GM12878 (cell line): Measurements from ENCODE around the gene CCL25. TPM values are rescaled to one million over a fixed set of nuclear protein-coding genes. Genes with fewer than 3 reads are reported as not detected.

Source experiments
- ATAC-seq: fragments of 200-7000 bp; cut with Tn5 transposase; 3 replicates; pipeline ENCODE4 v1.9.1; 2020; ENCODE audit warnings: mild to moderate bottlenecking, moderate library complexity
- BruUV-seq: library from RNA; stranded (reverse); fragments of 400-500 nt; replicated peaks from 2 replicates; lab custom pipeline; 2021; lab: Mats Ljungman, UMichigan
- CTCF ChIA-PET: fragments of 300-600 bp; sonication (Branson Sonifier 250); formaldehyde crosslinking; extraction: SDS; loops from one replicate; lab custom pipeline; 2021; ENCODE audit warnings: inconsistent platforms; lab: Yijun Ruan, JAX
- POLR2A ChIA-PET: fragments of 350-600 bp; formaldehyde crosslinking; extraction: SDS; loops from one replicate; lab custom pipeline; 2021; ENCODE audit warnings: inconsistent platforms; lab: Charles Lee
- RAD21 ChIA-PET: fragments of 300-600 bp; sonication (Branson Sonifier 250); formaldehyde crosslinking; loops from one replicate; lab custom pipeline; 2023; ENCODE audit warnings: antibody characterized with exemption; ENCODE audit not compliant: unreplicated experiment; lab: Charles Lee
- SMC1A ChIA-PET: fragments of 300-600 bp; sonication (Branson Sonifier 250); formaldehyde crosslinking; loops from one replicate; lab custom pipeline; 2023; ENCODE audit not compliant: unreplicated experiment, uncharacterized antibody; lab: Charles Lee
- DNase-seq: peaks from one replicate; pipeline ENCODE4 v3.0.0-alpha.2; 2011; ENCODE audit warnings: low read depth, low spot score
- FAIRE-seq: peaks from 3 replicates; lab custom pipeline; 2011; peaks lifted over from hg19 to GRCh38; lab: Jason Lieb, UNC
- H2AFZ ChIP-seq: 2 replicates; pipeline ENCODE4 v1.6.0; 2011; ENCODE audit warnings: low read depth, low read length, control low read depth; ENCODE audit not compliant: control insufficient read depth
- H3K27ac ChIP-seq: 2 replicates; pipeline ENCODE4 v1.5.1; 2011; ENCODE audit warnings: control low read depth; ENCODE audit not compliant: control insufficient read depth, insufficient read depth
- H3K27me3 ChIP-seq, 2 experiments: replicated peaks in 1 of 2; 2 replicates each; pipeline versions ENCODE4 v1.6.0 to v1.6.1; 2011; ENCODE audit warnings: low read length in 1 of 2; ENCODE audit not compliant: control insufficient read depth in 2 of 2, insufficient read depth in 2 of 2
- H3K36me3 ChIP-seq, 2 experiments: 2 replicates each; pipeline ENCODE4 v1.5.1; 2011; ENCODE audit warnings: low read length in 1 of 2; ENCODE audit not compliant: control insufficient read depth in 2 of 2, insufficient read depth in 2 of 2
- H3K4me1 ChIP-seq: 2 replicates; pipeline ENCODE4 v1.6.1; 2011; ENCODE audit warnings: mild to moderate bottlenecking, low read length, moderate library complexity, mixed read lengths; ENCODE audit not compliant: control insufficient read depth, insufficient read depth
- H3K4me2 ChIP-seq: 2 replicates; pipeline ENCODE4 v1.6.0; 2011; ENCODE audit warnings: control low read depth; ENCODE audit not compliant: control insufficient read depth, insufficient read depth
- H3K4me3 ChIP-seq: fragments of 200-600 bp; sonication (generic); 2 replicates; pipeline ENCODE4 v1.5.1; 2016
- H3K79me2 ChIP-seq: 2 replicates; pipeline ENCODE4 v1.6.0; 2011; ENCODE audit warnings: low read length; ENCODE audit not compliant: control insufficient read depth, insufficient read depth
- H3K9ac ChIP-seq: 2 replicates; pipeline ENCODE4 v1.8.0; 2011; ENCODE audit warnings: low read length, control low read depth, mixed read lengths; ENCODE audit not compliant: control insufficient read depth, insufficient read depth
- H3K9me3 ChIP-seq: replicated peaks from 3 replicates; pipeline ENCODE4 v1.5.1; 2011; ENCODE audit warnings: mild to moderate bottlenecking, low read length; ENCODE audit not compliant: control insufficient read depth, insufficient read depth
- H4K20me1 ChIP-seq: 2 replicates; pipeline ENCODE4 v1.6.0; 2011; ENCODE audit not compliant: control insufficient read depth, insufficient read depth
- BCLAF1 ChIP-seq: fragments of 450-650 bp; IDR thresholded peaks from 2 replicates; pipeline ENCODE4 v1.6.1; 2017; ENCODE audit warnings: antibody characterized with exemption, mild to moderate bottlenecking, moderate library complexity
- GABPA ChIP-seq: IDR thresholded peaks from 2 replicates; pipeline ENCODE4 v1.6.1; 2014; ENCODE audit warnings: antibody characterized with exemption, low read depth, mild to moderate bottlenecking, inconsistent platforms
- JUND ChIP-seq: IDR thresholded peaks from 2 replicates; pipeline ENCODE4 v1.6.1; 2012; ENCODE audit warnings: low read depth, mild to moderate bottlenecking, low read length, improper control_type of control experiment, moderate library complexity
- NFXL1 ChIP-seq: fragments of 450-650 bp; IDR thresholded peaks from 2 replicates; pipeline ENCODE4 v1.6.1; 2017; ENCODE audit warnings: antibody characterized with exemption, mild to moderate bottlenecking, borderline replicate concordance
- PBX3 ChIP-seq: IDR thresholded peaks from 2 replicates; pipeline ENCODE4 v1.6.1; 2011; ENCODE audit warnings: mild to moderate bottlenecking, low read depth, low read length, moderate library complexity; ENCODE audit not compliant: insufficient replicate concordance
- RUNX3 ChIP-seq: IDR thresholded peaks from 2 replicates; pipeline ENCODE4 v1.6.1; 2012; ENCODE audit warnings: low read length, inconsistent platforms
- SMAD1 ChIP-seq: fragments of 450-650 bp; IDR thresholded peaks from 2 replicates; pipeline ENCODE4 v1.6.1; 2018; ENCODE audit warnings: mild to moderate bottlenecking, low read depth; ENCODE audit not compliant: partially characterized antibody
- USF1 ChIP-seq: IDR thresholded peaks from 2 replicates; pipeline ENCODE4 v1.6.1; 2011; ENCODE audit warnings: borderline replicate concordance, low read depth, mild to moderate bottlenecking, moderate library complexity, mixed read lengths, low read length; ENCODE audit not compliant: insufficient read depth; ENCODE audit errors: extremely low read length
- ZNF207 ChIP-seq: fragments of 450-650 bp; IDR thresholded peaks from 2 replicates; pipeline ENCODE4 v1.6.1; 2014; ENCODE audit warnings: antibody characterized with exemption, mild to moderate bottlenecking, borderline replicate concordance
- ZNF592 ChIP-seq: fragments of 450-650 bp; IDR thresholded peaks from 2 replicates; pipeline ENCODE4 v1.6.1; 2017; ENCODE audit warnings: mild to moderate bottlenecking, moderate library complexity
- WGBS: methylation state at CpG from one replicate; pipeline ENCODE4 v1.1.6; 2016; ENCODE audit warnings: low lambda C conversion rate; ENCODE audit not compliant: insufficient replicate concordance, insufficient coverage; ENCODE audit errors: missing lambda C conversion rate; 5-methylcytosine and 5-hydroxymethylcytosine counted together
- in situ Hi-C: fragments of 300-500 bp; cut with MboI; formaldehyde crosslinking; loops from 9 replicates; pipeline ENCODE4 v1.14.3; 2018; ENCODE audit warnings: mixed read lengths
- intact Hi-C: fragments of 100-400 bp; cut with micrococcal nuclease; formaldehyde crosslinking; loops from one replicate; pipeline ENCODE4 v1.14.2; 2022; ENCODE audit not compliant: unreplicated experiment
- polyA plus RNA-seq, 11 experiments: library from polyadenylated mRNA; depleted of rRNA in 4 of 11; unstranded in 6 of 11; stranded (reverse) in 5 of 11; fragments of >200 nt; fragmentation: Nextera tagmentation in 4 of 11; fragmentation: Illumina TruSeq in 1 of 11; extraction: Ambion mirVana in 4 of 11; extraction: Trizol in 1 of 11; gene quantifications; 1 replicate in 1 of 11; 2 replicates in 10 of 11; pipeline versions ENCODE4 v1.2.1 to v1.2.3, GENCODE V29; 2011 to 2016; ENCODE audit warnings: inconsistent platforms in 2 of 11, missing spikeins in 2 of 11, low read depth in 1 of 11
- total RNA-seq, 4 experiments: library from RNA; depleted of rRNA in 3 of 4; stranded (reverse); fragments of >200 nt in 3 of 4; fragmentation: Illumina TruSeq in 1 of 4; extraction: Trizol in 1 of 4; gene quantifications; 2 replicates each; pipeline versions ENCODE4 v1.2.1 to v1.2.3, GENCODE V29; 2013 to 2021
- TF ChIP-seq, protein P1 (sequence below): fragments of 450-650 bp; IDR thresholded peaks from 2 replicates; pipeline ENCODE4 v1.6.1; 2016; ENCODE audit warnings: mild to moderate bottlenecking

CCL25 gene
- total and polyA plus RNA-seq, 10 of the 15 experiments (the other 5 are each of a cell fraction or from before 2014, with no cell fraction given): 0.53 to 12.0 (median 8.3) TPM

GRCh38 chr19:8030960-8031359 lies 21.6 kb upstream of the CCL25 start:
- ChIA-PET POLR2A (no interaction called here), CTCF (interaction anchor here (0.7 to 1.1 kb wide), 3 partner anchors 17 to 107 kb away, joined by 3 read pairs; no protein-coding TSS in a partner anchor), SMC1A (interaction anchor here (1.5 kb wide), 1 partner anchor 87 kb away, joined by 4 read pairs; no protein-coding TSS in a partner anchor), RAD21 (no interaction called here)
- H3K9ac ChIP-seq: no peak overlapping the region
- intact Hi-C loops: no loop called here
- H3K36me3 ChIP-seq: no peaks in the 10 kb centered on the region
- WGBS: 41% methylated on average over 8 of the region's 8 CpGs
- TF ChIP-seq BCLAF1 (no peak), GABPA (no peak), SMAD1 (no peak), ZNF207 (no peak), ZNF592 (no peak), NFXL1 (no peak), JUND (no peak), USF1 (no peak), RUNX3 (no peak), PBX3 (no peak)
- TF ChIP-seq, protein P1, sequence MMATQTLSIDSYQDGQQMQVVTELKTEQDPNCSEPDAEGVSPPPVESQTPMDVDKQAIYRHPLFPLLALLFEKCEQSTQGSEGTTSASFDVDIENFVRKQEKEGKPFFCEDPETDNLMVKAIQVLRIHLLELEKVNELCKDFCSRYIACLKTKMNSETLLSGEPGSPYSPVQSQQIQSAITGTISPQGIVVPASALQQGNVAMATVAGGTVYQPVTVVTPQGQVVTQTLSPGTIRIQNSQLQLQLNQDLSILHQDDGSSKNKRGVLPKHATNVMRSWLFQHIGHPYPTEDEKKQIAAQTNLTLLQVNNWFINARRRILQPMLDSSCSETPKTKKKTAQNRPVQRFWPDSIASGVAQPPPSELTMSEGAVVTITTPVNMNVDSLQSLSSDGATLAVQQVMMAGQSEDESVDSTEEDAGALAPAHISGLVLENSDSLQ: no peak
- no TSS peak for BruUV-seq
- no peaks in the 10 kb centered on the region for H3K79me2 ChIP-seq
- H3K4me1 ChIP-seq: no peaks in the 10 kb centered on the region
- H2AFZ ChIP-seq: no peak overlapping the region
- FAIRE-seq (no peak), DNase-seq (no peak), ATAC-seq (no peak)
- no peaks in the 10 kb centered on the region; a peak in 1 of 4 replicates for H3K27me3 ChIP-seq
- in situ Hi-C loops: no loop called here
- no peaks in the 10 kb centered on the region for H4K20me1 ChIP-seq
- H3K4me3 ChIP-seq: no peak overlapping the region
- no peaks in the 10 kb centered on the region for H3K9me3 ChIP-seq
- no peak overlapping the region for H3K4me2 ChIP-seq
- H3K27ac ChIP-seq: no peak overlapping the region
